ENCODE measurements around the gene NELFCD. TPM values are rescaled to one million over a fixed set of nuclear protein-coding genes. Genes with fewer than 3 reads are reported as not detected.

Gene NELFCD
- total and polyA plus RNA-seq, 9 of the 15 experiments (the other 6 are each of a cell fraction or from before 2014, with no cell fraction given) = 11.7 to 163 (median 96.5) TPM

DNA sequence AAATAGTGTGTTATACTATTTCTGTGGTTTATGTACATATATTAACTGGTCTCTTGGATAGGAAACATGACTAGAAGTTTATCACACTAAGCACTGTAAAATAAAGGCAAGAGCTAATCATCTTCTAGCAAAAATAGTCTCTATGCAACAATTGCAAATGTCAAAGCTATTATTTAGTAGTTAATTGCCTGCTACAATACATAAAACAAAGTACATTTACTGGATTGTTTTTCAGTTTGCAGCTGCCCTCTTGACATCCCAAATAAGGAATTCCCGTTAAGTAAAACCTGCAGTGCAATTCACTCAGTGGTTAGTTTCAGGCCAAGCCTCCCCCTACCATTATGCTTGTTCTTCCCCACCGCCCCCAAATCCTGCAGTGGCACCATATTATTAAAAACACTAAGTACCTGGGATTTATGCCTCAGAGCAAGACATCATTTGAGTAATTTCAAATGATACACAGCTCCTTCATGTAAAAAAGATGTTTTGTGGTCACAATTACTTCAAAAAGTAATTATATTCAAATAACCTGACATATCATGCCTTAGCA lies 52.6 kb downstream of the NELFCD start (continued):
- TF ChIP-seq, protein P1, sequence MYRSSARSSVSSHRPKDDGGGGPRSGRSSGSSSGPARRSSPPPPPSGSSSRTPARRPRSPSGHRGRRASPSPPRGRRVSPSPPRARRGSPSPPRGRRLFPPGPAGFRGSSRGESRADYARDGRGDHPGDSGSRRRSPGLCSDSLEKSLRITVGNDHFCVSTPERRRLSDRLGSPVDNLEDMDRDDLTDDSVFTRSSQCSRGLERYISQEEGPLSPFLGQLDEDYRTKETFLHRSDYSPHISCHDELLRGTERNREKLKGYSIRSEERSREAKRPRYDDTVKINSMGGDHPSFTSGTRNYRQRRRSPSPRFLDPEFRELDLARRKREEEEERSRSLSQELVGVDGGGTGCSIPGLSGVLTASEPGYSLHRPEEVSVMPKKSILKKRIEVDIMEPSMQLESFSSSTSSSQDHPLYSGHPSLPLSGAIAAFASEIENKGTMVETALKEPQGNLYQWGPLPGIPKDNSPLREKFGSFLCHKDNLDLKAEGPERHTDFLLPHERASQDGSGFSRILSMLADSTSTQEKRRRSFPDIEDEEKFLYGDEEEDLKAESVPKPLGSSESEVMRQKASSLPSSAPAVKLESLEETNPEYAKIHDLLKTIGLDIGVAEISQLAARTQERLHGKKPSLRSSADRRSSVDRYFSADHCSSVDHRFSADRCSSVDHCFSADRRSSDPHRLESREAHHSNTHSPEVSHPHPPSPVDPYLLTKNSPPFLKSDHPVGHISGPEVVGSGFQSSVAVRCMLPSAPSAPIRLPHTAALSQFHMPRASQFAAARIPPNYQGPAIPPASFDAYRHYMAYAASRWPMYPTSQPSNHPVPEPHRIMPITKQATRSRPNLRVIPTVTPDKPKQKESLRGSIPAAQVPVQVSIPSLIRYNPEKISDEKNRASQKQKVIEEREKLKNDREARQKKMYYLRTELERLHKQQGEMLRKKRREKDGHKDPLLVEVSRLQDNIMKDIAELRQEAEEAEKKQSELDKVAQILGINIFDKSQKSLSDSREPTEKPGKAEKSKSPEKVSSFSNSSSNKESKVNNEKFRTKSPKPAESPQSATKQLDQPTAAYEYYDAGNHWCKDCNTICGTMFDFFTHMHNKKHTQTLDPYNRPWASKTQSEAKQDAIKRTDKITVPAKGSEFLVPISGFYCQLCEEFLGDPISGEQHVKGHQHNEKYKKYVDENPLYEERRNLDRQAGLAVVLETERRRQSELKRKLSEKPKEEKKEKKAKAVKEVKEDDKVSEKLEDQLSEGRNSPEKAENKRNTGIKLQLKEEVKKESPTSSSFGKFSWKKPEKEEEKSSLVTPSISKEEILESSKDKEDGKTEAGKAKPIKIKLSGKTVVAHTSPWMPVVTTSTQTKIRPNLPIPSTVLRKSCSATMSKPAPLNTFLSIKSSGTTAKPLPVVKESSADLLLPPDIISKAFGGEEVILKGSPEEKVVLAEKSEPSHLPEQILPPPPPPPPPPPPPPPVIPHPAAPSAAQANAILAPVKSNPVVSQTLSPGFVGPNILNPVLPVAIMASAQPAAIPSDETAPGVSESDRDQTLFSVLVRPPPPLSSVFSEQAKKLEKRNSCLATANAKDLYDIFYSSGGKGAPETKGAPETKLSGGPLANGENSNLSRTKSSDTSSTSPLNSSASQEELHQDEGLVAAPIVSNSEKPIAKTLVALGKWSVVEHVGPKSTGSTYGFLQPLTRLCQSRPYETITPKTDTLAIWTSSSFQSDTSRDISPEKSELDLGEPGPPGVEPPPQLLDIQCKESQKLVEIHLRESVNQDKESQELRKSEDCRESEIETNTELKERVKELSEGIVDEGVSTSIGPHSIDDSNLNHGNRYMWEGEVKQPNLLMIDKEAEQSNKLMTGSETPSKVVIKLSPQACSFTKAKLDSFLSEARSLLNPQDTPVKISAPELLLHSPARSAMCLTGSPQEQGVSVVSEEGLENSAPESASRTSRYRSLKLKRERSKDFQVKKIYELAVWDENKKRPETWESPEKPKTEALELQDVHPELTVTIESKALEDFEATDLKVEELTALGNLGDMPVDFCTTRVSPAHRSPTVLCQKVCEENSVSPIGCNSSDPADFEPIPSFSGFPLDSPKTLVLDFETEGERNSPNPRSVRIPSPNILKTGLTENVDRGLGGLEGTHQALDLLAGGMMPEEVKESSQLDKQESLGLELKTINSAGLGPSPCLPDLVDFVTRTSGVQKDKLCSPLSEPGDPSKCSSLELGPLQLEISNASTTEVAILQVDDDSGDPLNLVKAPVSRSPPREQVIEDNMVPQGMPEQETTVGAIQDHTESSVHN (IDR thresholded peaks at IDR 0.05; ENCODE audit: borderline replicate concordance in 1 of 2, low read depth in 1 of 2) = no peak
- no peak for TF ChIP-seq SMAD3 (CRISPR knock-in tag; conservative IDR thresholded peaks at IDR 0.05)
